NCI-H1930 (cell line): ENCODE data around the gene PCBP3.
"Not testable (repeated sequence)": the region's sequence is repeated elsewhere in the genome, so short reads cannot be mapped to it uniquely, and the experiment has no call there.

Experiments used
- DNase-seq, 2 experiments: peaks; one replicate each; lab custom pipeline; 2025; lab: John Stamatoyannopoulos, UW

Gene PCBP3

GRCh38 chr21:45845770-45846090, 202.2 kb downstream of the PCBP3 start:
- DNase-seq = no peak

- no peak for DNase-seq
Measured at GRCh38 chr21:45846373-45847160, 203.0 kb downstream of the PCBP3 start.

GRCh38 chr21:45847870-45848269, 204.3 kb downstream of the PCBP3 start:
- DNase-seq = no peak

- DNase-seq = no peak
Measured at GRCh38 chr21:45848331-45848730, 204.8 kb downstream of the PCBP3 start.

- no peak for DNase-seq
Measured at GRCh38 chr21:45848805-45849204, 205.3 kb downstream of the PCBP3 start.

GRCh38 chr21:45849651-45850050, 206.1 kb downstream of the PCBP3 start:
- DNase-seq = no peak

GRCh38 chr21:45850181-45850580, 206.7 kb downstream of the PCBP3 start:
- DNase-seq = no peak

GRCh38 chr21:45852386-45852785, 208.9 kb downstream of the PCBP3 start:
- not testable (repeated sequence) for DNase-seq

- no peak for DNase-seq
Measured at GRCh38 chr21:45852886-45853400, 209.4 kb downstream of the PCBP3 start.

GRCh38 chr21:45853703-45854342, 210.3 kb downstream of the PCBP3 start:
- DNase-seq = no peak

GRCh38 chr21:45854690-45855247, 211.2 kb downstream of the PCBP3 start:
- no peak for DNase-seq

- DNase-seq = no peak
Measured at GRCh38 chr21:45855248-45855811, 211.8 kb downstream of the PCBP3 start.

- no peak for DNase-seq
Measured at GRCh38 chr21:45856442-45856841, 212.9 kb downstream of the PCBP3 start.

GRCh38 chr21:45856906-45857305, 213.4 kb downstream of the PCBP3 start:
- DNase-seq = no peak

- no peak for DNase-seq
Measured at GRCh38 chr21:45857761-45858160, 214.2 kb downstream of the PCBP3 start.

GRCh38 chr21:45858180-45858579, 214.7 kb downstream of the PCBP3 start:
- no peak for DNase-seq

GRCh38 chr21:45859041-45859761, 215.7 kb downstream of the PCBP3 start:
- no peak for DNase-seq

- no peak for DNase-seq
Measured at GRCh38 chr21:45859762-45860357, 216.3 kb downstream of the PCBP3 start.

GRCh38 chr21:45860493-45861155, 217.1 kb downstream of the PCBP3 start:
- no peak for DNase-seq

- DNase-seq = no peak
Measured at GRCh38 chr21:45861156-45861870, 217.8 kb downstream of the PCBP3 start.
